HG02852 (cell line): Measurements from ENCODE around the gene ADTRP.

Experiments used
- ATAC-seq: cut with Tn5 transposase; IDR thresholded peaks from one replicate; pipeline ENCODE4 v1.9.1; 2021; ENCODE audit warnings: mild to moderate bottlenecking, moderate library complexity; ENCODE audit not compliant: unreplicated experiment

ADTRP gene

DNA sequence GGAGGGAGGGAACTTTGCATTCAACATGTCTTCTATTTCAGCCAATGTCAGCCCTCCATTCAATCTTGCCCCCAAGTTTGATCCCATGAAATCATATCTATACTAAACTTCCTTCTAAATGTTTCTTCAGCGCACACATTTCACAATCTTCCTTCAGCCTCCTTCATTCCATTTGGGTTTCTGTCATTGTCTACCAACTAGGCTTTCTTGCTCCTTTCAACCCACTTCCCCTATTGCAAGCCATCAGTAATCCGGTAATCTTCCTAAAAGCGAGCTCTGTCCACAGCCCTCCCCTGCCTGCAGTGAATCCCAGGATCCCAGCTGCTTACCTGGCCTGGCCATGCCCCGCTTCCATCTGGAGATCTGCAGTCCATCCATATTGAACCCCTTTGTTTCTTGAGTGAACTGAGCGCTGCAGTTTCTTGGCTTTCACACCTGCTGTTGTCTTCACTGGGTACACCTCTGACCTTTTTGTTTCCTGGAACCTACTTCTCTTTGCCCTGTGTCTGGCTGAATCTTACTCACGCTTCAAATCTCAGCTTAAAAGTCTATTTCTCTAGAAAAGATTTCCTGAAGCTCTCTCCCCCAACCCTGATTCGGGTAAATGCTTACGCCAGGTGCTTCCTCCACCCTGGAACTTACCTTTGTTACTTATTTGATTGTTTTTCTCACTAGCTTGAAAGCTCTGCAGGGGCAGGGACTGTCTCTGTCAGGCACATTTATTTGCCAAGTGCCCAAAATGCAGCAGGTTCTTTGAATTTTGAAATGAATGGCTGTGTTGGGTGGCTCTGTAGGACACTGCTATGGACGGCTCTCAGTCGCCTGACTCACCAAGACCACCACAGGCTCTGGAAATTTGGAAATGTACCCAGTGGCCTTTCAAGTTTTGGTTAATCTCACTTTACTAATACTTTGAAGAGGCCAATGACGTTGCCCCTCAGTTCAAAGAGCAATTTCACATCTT lies 50.3 kb downstream of the ADTRP start:
- ATAC-seq: no peak

DNA sequence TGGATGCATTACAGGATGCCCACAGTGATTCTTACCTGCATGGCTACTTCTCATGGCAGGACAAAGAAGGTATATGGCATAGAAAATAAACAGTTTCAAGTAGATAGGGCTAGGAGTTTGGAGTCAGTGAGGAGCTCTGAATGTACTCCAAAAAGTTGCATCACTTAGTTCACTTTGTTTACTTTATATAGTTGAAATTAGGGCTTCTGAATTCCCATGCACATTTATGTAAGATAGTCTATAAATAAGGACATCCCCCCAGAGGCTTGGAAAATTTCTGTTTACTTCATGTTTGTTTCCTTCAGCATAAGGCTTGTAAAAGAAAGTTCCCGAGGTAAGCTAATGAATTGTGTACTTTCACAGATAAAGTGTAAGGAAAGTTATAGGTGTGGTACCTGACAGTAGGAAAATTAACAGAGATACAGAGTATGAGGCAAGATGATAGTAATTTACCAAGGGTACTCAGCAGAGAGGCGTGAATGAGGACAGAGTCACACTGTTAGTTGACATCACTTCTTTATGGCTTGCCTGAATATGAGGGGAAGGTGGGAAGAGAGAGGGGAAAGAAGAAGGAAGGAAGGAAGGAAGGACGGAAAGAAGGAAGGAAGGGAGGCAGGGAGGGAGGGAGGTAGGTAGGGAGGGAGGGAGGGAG lies 51.1 kb downstream of the ADTRP start:
- ATAC-seq: no peak

DNA sequence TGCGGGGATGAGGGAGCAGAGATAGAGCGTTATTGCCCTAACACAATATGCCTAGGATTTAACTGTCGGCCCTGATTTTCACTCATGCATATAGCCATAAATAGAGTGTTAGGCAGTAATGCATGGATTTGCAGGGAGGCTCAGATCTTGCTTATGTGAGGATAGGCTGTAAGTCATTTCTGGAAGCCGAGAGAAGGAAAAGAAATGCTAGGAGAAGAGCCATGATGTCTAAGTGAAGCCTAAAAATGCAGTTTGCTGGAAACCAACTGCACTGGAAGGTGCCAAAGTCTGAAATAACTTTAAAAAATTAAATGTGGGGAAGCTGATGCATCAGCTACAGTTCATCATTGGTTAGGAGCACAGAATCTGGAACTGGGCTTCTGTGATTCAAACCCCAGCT lies 54.3 kb downstream of the ADTRP start:
- ATAC-seq: no peak

DNA sequence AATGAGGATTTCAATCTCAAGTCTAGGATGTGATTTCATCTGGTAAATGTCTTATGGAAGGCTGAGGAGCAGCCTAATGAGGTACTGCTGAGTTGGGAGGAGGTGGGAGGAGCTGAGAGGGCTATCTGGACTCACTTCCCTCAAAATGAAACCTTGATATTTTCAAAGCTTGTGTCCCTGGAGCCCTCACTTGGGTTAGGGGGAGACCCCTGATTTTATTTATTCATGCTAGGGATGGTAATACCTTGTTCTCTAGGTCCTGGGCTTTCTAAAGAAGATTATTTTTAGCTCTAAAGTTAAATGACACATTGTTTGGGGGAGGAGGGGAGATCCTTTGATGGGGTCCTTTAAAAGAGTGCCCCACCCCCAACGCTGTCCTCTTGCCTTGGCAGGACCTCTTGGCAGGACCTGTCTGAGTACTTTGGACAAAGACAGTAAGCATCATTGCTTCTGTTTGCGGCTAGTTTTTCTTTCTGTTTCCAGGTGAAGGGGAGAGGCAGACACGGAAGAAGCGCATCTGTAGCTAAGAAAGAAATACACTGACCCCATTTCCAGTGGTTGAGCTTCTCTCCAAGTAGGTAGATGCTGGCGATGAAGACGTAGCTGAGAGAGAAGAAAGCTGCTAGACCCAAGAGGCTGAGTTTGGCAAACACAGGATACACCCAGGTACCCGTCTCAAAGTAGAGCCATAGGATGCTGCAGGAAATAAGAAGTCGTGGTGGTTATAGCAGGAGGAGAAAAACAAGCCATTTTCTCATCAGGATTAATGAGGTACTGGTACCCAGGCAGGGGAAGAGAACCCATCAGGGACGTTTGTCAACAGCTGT lies 55.6 kb downstream of the ADTRP start:
- peak; percentile 58 for ATAC-seq

DNA sequence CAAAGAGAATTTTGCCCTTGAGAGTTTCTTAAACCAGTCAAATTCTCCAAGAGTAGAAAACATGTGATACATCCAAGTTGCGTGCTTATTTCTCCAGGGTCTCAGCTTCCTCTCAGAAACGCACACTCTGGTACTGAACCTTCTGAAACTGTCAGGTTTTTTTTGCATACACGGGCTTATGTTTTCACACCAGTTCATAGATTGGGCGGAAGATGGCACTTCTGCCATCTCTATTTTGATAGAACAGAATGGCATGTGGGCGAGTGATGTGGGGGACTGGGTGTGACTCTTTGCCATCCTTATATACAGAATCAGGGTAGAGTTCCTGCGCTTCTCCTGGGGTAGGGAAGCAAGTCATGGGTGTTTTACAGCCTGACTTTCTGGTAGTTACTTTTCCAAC lies 56.4 kb downstream of the ADTRP start:
- ATAC-seq: no peak

DNA sequence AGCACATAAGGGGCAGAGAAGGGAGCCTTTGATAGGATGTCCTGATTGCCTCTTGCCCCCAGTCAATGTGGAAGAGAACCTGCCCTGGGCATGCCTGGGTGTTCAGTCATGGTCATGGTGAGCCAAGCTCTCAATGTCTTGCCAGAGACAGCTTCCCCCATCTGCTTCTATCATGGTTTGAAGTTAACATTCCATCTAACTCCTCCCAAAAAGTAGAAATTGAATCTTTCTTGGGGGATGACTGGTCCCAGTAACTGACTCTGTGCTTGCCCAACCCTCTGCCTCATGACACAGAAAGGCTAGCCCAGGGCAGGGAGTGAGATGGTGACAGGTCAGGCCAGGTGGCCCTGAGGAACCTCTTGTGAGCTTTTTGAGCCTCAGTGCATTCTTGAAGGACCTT lies 60.1 kb downstream of the ADTRP start:
- no peak for ATAC-seq

DNA sequence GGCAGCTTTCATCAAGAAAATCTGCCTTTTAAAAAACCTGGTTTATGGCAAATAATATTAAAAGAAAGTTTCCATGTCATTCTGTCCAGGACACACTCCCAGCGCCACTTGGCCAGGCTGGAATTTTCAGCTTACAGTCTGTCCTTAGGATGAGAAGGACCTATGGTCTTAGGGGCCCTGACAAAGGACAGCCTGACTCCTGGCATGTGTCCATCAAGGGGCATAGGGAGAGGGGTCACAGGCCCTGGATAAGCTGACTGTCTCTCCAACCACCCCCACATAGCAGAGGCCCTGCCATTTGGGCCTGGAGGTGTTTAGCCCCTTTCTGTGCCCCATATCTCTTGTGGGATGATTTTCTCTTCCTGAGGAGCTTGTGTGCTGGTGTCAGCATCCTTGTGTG lies 60.6 kb downstream of the ADTRP start:
- ATAC-seq: no peak

DNA sequence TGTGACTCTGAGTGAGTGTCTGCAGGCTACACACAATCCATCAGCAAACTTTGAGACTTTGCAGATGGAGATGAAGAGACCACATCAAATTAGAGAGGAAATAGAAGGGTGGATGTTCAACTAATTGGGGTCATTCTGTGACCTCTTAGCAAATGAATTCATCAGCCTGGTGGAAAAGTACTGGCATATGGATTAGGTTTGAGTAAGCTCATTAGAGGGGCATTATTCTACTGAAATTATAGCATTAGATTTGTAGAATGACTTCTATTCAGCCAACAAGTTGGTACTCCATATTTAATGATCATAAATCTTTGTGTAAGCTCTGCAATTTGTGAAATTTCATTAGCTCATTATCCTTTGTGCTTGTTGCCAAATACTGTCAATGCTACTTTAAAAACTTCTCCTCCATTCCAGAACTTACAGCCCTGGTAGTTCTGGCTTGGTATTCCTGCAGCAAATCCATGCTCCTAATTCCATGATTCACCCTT lies 63.8 kb downstream of the ADTRP start:
- no peak for ATAC-seq

DNA sequence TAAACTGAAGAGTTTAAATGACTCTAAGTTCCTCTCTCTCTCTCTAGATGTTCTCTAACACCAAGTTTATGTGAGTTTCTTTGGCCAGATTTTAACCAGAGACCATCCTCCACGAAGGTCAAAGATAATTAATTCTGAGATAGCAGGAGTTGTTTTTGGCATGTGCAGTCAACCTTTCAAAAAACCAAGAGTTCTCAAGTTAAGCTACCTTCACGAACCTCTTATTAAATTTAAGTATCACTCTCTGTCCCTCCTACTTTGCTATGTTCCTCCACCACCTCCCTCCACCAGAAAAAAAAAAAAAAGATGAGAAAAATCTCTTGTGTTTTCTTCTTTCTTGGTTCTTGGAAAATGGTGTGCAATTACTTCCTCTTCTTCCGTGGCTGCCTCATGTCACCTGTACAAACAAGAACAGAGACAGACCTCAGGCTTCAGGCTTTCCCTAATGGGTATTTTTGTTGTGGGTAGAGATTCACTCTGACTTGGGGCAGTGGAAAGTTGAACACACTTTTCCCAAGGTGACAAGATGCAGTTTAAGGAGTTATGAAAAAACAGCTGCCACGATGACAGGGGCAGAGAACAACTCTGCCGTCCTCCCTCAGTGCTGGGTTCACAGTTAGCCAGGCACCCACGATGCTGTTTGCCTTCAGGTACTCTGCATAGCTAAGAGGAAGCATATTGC lies 64.3 kb downstream of the ADTRP start:
- ATAC-seq: peak; percentile 38

DNA sequence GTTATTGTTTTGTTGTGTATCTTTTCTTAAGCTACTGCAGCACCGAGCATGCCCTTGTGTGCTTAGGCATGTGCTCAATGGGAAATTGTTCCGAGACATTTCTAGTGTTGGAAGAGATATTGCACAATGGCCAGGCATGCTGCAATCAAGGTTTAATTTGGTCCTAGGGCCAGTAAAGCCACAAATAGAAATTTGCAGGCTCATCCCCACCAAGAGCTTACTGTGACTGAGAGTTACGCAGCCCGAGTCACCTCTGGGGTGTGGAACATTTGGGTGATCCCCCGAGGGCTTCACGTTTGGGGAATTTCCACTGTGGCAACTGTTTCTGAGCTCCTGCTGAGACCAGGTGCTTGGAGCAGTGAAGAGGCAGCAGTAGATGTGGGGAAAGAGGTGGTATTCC lies 65.8 kb downstream of the ADTRP start:
- no peak for ATAC-seq

DNA sequence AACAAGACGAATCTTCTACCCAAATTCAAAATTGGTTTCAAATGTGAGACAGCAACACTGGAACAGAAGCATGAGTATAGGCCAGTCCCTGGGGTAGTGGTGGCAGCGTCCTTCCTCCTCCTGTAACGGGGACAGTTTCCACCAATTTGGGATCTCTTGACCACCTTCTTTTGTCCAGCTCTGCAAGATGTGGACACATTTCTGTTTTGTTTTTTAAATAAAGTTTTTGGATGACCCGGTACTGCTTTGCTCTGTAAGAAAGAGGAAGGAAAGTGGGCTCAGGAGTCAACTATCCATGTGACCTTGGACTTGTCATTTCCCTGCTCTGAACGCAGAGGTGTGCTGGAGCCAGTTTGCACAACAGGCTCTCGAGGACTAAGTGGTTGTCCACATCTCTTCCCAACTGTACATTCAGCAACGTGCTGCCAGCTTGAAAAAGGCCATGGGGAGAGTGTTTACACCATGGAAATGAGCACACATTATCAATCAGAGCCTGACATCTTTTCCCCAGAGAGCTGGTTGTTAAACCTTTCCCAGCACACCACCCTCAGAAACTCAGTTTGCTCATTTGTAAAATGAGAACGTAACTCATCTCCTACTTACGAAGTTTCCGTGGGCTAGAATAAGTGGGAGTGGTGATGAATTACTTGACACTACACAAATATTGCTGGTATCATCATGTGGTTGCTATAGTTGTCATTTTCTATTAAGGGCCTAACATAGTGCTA lies 66.5 kb downstream of the ADTRP start:
- ATAC-seq: no peak

DNA sequence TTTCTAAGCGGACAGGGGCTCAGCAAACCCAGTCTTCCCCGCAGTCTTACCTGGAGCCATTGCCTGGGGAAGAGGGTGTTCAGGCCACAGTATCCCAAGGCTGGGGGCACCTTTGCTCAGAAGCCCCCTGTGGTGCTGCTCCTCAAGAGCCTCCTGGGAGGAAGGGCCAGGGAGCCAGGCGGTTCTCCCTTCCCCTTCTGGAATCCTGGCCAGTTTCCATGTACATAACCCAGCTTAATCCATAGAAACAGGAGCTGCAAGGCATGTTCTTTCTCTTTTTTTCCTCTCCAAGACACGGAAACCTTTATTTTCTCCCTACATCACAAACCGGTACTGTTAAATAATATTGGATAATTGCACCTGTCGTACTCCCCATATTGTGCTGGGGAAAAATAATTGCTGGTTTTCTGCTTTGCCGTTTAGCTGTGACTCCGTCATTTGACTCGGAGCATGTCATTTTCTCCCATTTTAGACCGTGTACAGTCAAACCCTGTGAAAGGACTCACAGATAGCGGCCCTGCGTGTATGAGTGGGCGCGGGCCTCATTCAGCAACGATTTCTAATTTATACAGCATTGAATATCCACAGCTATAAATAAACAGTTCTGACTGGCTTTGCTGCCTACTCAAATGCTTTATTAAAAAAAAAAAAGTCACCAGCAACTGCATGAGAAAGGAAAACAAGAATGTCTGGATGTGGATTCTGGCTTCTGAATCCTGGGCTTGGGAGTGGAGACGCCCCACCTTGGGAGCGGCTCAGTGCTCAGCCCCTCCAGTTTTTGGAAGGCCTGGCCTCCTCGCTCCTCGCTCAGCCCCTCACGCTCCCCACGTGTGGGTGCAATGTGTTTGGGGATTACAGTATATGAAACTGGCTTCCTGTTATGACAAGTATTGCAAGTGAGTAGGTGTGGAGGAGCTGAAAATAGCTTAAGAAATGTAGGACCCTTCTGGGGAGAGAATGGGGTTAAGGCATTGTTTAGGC lies 67.3 kb downstream of the ADTRP start:
- ATAC-seq: peak; percentile 55

DNA sequence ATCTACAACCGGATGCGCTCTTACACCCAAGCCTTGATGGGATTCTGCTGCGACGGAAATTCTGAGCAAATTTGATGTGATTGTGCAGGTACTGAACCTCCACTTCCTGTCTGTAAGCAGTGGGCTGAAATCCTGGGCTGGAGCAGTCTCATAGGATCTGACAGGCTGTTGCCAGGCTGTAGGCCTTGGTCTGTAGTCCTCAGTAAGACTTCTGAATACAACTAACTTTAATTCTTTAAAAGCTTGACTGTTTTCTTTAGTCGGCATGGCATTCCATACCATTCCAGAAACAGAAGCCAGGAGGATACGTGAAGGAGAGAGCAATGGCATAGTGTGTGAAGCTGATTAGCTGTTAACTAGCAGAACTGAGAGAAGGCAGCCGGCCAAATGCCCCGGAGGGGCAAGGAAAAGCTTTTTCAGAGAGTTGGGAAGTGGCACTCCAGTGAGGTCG lies 68.3 kb downstream of the ADTRP start:
- ATAC-seq: no peak

DNA sequence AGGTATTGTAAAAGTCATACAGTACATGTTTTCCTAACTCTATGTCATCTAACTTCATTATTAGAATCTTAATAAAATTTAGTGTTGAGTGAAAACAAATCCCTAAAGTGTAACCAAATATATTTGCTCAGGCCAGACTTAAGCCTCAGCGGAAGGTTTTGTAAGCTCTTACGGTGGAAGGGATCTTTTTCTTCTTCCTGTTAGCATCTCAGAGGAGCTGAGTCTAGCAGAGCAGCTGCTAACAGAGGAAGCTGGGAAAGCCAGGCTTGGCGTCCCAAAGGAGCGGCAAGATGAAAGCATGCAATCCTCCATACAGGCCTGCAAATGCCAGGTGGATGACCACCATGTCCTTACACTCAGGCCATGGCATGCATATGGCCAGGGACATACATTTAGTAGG lies 72.4 kb downstream of the ADTRP start:
- no peak for ATAC-seq

DNA sequence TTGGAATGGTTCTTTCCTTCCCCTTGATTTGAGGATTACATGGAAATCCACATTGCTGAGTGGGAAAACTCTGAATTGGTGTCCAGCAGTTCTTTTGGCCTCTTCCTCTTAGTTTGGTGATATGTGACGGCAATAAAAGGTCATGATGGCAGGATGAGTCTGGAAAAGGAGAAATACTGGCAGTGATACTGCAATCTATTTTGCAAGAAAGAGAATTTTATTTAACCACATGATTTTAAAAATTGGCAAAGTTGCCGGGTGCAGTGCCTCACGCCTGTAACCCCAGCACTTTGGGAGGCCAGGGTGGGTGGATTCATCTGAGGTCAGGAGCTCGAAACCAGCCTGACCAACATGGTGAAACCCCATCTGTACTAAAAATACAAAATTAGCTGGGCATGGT lies 73.1 kb downstream of the ADTRP start:
- ATAC-seq: no peak

DNA sequence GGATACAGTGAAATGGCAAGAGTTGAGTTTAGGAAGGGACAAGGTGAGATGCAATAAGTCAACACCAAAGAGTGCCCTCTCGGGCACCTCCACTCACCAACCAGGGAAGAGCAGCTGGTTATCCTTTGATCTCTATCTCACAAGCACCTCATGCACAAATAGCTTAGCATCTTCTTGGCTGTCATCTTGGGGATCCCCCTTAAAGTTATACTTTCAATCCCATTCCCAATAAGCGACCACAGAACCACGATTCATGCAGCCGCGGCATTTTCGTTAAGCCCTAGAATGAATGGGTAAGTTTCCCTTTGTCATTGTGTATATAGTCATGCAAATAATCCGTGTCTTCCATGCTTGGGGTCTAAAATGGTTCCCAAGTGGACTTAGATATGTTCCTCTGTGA lies 73.5 kb downstream of the ADTRP start:
- ATAC-seq: no peak

DNA sequence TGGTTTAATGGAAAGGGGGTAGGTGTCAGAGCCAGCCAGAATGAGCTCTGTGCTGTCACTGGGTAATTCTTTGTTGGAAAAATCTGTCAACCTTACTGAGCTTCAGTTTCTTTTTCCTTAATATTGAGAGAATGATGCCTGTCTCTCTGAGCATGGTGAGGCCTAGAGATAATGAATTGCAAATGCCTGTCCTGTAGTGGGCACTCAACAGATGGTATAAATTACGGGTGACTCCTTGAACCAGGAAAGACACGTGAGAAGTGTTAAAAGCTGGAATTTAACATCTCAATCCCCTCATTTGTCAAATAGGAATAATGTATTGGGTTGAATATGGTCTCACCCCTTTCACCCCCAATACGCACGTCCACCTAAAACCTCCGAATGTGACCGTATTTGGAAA lies 74.9 kb downstream of the ADTRP start:
- no peak for ATAC-seq

DNA sequence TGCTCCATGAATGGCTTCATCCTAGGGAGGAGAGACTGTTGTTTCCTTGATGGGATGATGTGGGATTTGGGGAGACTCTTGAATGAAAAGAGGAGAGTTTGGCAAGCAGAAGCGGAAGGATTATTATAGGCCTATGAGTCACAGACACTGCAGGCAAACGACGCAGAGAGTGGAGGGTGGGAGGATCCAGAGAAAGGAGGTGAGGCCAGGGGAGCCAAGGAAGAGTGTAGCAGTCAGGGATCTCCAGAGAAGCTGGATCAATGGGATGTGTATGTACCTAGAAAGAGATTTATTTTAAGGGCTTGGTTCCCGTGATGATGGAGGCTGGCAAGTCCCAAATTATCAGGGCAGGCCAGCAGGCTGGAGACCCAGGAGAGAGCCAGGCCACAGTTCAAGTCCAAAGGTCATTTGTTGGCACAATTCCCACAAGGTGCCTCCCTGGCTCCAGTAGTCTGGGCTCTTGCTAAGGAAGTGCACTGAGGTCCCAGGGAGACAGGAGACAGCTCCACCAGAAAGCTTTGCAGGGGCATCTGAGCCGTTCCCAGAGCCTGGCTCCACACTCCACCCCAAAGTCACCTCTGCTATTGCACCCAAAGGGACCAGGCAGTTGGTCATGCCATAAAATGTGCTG lies 76.0 kb downstream of the ADTRP start:
- no peak for ATAC-seq
